ENCODE results near the gene TRAPPC10.
"Not testable (repeated sequence)": the region's sequence is repeated elsewhere in the genome, so short reads cannot be mapped to it uniquely, and the experiment has no call there.

The TRAPPC10 gene

DNA sequence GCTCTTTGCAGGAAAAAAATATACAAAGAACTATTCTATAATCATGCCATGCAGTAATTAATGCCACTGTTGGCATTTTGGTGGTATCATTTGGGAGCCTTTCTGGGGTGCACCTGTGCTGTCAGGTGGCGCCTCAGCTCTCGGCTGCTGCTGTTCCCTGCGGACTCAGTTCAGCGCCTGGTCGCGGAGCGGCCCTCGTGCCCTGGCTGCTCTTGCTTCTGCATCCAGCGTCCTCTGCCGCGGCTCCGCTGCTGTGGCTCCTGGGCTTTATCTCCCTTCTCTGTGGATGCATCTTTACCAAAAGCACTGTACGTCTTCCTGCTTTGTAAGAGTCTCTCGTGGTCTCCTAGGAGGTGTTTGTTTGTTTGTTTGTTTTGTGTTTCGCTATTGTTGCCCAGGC lies 60.0 kb downstream of the TRAPPC10 start:
- no peak for DNase-seq

DNA sequence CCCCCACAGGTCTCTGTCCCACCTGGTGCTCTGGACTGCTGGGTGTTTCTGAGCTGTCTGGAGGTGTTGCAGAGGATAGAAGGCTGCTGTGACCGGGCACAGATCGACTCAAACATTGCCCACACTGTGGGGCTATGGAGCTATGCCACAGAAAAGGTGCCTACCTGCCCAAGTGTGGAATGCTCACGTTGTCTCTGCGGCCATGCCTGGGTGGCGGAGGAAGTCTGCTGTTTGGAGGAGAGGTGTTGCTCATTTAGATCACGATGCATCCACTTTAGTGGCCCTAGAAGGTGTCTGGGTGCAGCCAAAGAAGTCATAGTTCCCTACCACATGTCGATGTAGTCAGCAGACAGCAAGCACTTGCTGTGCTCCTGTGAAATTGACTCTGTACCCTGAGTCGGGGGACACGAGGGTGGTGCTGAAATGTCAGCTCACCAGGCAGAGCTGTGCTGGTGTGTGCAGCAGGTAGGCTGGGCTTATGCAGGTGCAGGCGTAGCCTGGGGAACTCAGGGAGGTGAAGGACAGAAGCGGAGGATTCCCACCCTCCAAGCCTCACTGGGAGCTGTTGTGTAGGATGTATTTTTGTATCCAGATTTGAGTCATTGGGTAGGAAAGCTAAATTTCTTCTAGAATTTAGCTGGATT lies 62.3 kb downstream of the TRAPPC10 start:
- DNase-seq = no peak

DNA sequence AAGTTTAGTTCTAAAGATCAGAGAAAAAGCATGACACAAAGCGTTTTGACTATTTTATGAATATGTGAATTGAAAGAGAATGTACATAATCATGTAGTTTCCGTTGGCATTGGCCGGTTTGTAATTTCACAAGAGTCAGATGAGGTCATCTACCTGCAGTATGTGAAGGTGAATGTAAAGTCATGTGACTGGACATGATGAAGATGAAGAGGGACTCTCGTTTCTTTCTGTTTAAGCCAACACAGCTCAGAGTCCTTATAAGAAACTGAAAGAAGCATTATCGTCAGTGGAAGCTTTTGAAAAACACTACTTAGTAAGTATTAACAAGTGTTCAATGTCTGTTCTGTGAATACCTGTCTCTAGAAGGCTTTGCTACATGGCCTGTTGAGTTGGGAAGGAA lies 64.2 kb downstream of the TRAPPC10 start:
- DNase-seq = no peak

DNA sequence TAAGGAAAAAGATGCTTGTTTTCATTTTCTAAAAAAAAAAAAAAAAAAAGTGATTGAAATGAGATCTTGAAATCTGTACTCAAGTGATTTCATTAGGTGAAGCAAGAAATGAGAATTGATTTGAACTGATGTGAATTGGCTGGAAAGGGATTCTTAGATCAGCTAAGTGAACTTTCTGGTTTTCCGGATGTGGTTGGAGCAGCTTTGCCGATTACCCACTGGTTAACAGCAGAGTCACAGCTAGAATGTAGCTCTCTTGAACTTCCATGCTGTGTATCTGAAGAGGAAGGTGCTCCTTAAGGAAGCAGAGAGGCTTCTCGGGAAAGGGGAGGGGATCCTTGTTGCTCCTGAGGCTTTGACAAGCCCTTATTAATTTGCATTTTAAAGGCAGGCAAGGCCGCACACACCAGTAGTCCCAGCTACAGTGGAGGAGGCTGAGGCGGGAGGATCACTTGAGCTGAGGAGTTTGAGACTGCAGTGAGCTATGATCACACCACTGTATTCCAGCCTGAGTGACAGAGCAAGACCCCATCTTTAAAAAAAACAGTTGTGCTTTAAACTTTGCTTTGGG lies 66.4 kb downstream of the TRAPPC10 start:
- DNase-seq = no peak

DNA sequence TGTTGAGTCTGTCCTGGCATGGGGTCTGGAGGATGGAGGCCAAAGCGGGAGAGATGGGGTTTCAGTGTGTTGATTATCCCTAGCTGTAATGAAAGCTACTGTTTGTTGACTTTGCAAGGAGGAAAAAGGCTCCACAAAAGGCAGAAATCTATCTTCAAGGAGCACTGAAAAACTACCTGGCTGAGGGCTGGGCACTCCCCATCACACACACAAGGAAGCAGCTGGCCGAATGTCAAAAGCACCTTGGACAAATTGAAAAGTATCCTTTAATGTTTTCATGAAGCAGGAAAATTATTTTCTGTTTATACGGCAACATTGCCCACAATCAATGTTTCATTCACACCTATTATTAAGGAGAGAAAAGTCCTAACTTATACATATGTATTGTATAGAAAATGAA lies 67.3 kb downstream of the TRAPPC10 start:
- DNase-seq = no peak

DNA sequence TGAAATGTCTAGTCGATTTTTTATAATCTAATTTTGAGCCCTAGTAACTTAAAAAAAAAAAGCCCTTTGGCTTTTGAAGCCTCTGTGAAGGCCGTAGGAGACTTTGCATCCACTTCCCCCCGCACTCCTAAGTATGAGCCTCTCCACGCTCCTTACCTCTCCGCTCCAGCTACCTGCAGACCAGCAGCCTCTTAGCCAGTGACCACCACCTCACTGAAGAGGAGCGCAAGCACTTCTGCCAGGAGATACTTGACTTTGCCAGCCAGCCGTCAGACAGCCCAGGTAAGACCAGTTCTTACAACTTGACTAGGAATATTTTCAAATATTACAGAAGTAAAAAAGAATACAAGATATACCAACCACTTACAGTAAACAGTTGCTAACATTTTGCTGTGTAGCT lies 67.7 kb downstream of the TRAPPC10 start:
- no peak for DNase-seq

DNA sequence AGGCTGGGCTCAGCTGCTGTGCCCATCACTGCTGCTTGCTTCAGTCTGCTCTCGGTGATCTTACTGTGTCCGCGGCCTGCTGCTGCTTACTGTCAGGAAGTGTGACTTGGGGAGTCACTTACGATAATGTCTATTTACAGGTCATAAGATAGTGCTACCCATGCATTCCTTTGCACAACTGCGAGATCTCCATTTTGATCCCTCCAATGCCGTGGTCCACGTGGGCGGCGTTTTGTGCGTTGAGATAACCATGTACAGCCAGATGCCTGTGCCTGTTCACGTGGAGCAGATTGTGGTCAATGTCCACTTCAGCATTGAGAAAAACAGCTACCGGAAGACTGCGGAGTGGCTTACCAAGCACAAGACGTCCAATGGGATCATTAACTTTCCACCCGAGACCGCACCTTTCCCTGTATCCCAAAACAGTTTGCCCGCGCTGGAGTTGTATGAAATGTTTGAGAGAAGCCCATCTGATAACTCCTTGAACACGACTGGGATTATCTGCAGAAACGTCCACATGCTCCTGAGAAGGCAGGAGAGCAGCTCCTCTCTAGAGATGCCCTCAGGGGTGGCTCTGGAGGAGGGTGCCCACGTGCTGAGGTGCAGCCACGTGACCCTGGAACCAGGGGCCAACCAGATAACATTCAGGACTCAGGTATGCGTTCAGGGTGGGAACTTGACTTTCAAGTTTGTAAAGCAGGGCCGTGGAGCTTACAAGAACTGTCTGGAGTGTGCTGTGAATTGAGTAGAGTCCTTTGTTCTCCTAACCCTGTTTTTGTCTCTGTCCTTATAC lies 70.7 kb downstream of the TRAPPC10 start:
- no peak for DNase-seq

DNA sequence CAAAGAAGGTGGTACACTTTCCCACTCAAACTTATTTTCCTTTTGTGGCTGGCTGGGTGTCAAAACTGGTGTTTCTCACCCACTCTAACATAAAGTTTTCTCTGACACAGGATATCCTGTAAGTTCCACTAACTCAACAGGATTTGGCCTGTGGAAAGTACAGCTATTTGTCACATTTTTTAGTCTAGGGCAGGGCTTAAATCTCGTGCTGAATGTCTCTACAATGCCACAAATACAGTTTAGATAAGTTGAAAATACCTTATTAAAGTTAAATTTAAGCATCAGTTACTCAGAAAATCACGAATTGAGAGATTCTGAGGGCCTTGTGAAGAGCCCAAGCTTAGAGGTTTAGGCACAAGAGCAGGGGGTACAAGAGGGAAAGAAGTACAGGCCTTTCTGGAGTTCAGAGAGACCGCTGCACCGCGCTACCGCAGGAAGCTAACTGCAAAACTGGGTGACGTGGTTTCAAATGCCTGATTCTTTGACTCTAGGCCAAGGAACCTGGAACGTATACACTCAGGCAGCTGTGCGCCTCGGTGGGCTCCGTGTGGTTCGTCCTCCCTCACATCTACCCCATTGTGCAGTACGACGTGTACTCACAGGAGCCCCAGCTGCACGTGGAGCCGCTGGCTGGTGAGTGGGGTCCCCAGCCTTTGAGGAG lies 71.7 kb downstream of the TRAPPC10 start:
- DNase-seq = peak; percentile 64

DNA sequence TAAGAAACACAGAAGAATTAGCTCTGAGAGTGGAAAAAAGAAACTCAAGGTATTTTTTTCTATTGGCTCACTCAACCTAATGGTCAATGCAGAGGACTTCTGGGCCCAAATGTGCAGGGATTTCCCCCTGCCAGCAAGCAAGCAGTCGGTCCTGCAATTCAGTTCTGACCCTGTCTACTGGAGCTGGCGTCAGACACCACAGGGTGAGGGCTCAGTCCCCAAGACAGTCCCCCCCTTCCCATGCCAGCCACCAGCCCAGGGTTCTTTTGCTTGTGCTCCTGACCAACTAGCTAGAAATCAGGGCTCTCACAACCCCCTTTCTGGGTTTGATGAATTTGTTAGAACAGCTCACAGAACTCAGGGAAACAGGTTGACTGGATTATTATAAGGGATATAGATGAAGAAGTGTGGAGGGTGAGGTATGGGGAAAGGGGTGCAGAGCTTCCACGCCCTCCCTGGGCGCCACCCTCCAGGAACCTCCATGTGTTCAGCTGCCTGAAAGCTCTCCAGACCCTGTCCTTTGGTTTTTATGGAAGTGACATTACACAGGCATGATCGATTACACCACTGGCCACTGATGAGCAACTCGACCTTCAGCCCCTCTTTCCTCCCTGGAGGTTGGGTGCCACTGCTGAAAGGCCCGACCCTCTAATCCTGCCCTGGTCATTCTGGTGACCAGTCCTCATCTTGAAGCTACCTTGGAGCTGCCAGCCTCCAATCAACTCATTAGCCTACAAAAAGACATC lies 72.6 kb downstream of the TRAPPC10 start:
- DNase-seq = no peak

DNA sequence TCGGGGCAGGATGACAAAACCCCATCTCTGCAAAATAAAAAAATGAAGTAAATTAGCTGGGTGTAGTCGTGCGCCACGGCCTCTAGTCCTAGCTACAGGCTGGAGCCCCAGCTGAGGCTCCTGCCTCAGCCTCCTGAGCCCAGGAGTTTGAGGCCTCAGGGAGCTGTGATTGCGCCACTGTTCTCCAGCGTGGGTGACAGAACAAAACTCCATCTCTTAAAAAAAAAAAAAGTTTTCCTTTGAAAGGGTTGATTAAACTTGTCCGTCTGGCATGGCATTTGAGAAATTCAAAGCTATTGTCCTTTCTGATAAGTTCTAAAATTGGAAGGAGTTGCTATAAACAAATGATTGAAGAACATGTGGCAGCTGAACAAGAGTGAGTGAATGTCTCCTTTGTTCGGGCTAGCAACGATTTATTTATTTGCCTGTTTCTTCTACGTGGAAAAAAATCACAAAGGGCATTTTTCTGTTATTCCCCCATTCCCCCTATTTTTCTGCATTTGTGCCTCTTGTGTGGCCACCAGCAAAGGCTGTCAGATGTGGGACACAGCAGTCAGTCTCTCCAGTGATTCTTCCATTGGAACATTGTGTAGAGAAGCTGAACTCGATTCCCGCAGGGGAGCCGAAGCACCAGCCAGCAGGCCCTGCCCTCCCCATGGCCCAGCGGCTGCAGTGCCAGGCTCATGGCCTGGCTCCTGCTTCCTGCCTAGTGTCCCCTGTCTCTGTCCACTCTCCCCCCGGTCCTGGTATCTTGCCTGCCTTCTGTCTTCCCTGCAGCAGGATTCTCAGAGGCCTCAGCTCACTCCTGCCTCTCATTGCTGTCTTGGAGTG lies 73.6 kb downstream of the TRAPPC10 start:
- DNase-seq = no peak

DNA sequence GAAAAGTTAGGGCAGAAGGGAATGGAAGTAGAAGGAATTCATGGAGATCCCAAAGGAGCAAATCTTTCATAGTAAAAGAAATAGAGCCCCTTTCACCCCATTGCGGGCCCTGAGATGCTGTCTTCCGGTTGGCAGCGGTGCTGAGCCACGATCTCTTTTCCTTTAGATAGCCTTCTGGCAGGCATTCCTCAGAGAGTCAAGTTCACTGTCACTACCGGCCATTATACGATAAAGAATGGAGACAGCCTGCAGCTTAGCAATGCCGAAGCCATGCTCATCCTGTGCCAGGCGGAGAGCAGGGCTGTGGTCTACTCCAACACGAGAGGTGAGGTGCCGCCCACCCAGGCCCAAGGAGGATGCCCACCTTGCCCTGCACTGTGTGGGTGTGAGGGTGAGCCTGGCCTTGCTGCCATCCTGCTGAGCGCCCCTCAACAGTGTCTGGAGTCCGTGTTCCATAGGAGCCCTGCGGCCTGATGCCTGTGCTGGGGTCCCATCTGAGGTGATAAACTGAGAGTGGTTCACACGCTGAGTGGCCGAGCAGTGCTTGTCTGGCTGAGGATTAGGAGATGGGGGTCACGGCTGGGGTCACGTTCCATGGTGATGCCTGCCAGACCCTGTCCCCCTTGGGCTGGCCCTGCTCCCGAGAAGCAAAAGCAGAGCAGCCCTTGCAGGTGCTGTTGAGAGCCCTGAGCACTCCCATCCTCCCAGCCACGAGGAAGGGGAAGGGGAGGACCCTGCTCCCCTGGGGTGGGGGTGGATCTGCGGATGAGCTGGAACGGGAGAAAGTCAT lies 74.7 kb downstream of the TRAPPC10 start:
- no peak for DNase-seq

DNA sequence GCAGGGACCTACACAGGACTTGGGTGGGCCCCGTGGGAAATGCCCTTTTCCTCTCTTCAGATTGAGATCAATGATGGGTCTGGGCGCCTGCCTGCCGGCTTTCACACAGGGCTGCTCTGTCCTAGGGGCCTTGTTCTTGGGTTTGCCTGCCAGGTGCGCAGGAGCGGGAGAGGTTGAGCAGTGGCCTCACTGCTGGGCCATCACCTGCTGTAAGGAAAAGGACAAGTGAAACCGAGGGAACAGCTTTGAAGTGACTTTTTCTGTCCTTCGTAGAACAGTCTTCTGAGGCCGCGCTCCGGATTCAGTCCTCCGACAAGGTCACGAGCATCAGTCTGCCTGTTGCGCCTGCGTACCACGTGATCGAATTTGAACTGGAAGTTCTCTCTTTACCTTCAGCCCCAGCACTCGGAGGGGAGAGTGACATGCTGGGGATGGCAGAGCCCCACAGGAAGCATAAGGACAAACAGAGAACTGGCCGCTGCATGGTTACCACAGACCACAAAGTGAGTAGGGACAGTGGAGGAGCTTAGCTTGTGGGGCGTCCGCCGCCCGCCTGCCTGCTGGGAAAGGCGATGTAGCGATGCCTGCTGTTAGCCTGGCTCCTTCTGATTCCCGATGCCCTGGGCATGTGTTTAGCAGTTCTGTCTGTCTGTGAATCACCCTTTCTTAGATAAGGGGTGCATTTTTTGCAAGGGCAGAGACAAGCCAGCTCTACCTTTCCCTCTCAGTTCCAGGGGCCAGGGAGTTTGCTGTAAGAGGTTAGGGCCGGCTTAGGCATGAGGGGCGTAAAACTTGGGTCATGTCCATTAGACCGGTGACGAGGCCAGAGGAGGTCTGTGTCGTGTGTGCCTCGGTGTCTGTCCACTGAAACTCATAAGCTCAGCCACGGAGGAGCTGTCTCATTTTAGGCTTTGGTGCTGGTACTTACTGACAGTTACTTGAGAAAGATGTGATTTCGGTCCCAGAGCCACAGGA lies 75.6 kb downstream of the TRAPPC10 start:
- DNase-seq = peak; percentile 38

DNA sequence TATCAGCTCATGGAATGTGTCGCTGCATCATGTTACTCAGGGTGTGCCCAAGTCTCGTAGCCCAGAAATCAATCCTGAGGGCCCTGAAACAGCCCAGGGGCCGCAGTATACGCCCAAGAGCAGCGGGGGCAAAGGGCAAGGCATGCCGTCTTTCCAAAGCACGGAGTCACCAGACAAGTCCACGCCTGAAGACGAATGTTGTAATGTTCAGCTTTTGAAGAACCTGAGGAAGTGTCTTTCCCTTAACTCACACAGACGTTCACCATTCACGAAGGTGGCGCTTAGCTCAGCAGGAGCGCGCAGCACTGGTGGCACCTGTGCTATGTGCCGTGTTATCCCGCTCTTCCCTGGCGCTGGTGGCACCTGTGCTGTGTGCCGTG lies 76.3 kb downstream of the TRAPPC10 start:
- no peak for DNase-seq

DNA sequence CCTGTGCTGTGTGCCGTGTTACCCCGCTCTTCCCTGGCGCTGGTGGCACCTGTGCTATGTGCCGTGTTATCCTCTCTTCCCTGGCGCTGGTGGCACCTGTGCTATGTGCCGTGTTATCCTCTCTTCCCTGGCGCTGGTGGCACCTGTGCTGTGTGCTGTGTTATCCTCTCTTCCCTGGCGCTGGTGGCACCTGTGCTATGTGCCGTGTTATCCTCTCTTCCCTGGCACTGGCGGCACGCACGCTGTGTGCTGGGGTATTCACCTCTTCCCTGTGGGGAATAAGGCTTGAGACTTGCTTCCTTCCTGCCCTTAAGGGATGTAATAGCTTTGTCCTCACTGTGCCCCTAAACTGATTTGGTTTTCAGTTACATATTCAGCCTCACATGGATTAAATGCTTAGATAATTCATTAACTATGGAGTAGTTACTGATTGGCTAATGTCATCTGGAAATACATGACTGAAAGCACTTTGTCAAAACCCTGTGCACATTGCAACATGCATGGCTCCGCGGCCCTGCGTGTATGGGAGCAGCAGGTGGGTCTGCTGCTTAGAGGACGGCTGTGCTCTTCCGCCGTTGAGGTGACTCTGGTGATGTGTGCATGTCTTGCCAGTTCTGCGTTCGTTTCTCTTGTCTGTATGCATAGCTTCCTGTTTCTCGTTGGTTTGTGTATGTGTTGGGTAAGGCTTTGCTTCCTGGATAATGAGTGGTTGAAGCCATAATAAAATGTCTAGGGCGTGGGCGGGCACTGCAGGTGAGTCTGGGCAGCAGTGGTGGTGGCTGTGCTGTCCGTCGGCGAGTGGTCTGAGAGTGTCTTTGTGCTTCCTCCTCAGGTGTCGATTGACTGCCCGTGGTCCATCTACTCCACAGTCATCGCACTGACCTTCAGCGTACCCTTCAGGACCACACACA lies 77.1 kb downstream of the TRAPPC10 start:
- DNase-seq = peak; percentile 66

DNA sequence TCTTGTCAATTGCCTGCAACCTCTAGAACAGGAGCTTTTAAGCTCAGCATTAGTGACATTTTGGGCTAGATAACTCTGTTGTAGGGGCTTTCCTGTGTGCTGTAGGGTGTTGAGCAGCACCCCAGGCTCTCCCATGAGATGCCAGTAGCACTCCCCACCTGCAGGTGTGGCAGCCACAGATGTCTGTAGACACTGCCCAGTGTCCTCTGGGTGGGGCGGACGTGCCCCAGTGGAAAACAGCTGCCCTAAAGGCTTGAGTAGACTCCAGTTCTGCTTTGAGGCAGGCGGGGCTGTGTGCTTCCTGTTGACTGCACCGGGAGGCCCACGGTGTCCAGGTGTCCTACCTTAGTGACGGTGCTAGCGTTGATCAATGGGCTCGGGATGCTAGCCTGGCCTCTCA lies 78.2 kb downstream of the TRAPPC10 start:
- DNase-seq = peak; percentile 56

DNA sequence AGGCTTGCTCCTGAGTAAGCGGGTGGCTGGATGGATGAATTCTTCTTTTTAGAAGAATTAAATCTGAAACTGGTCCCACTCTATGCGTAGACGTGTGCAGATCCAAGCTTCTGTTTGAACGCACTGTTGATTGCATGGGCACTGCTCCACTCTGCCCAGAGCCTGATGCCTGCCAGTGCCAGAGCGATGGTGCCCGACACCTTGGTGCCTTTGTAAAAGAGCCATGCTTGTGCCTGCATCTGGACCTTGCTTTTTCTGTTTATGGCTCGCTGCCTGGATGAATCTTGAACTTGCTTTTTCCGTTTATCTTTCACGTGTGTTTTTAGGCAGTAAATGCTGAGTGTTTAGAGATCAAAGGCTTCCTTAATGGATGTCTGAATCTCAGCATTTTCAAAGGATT lies 80.1 kb downstream of the TRAPPC10 start:
- DNase-seq = no peak

DNA sequence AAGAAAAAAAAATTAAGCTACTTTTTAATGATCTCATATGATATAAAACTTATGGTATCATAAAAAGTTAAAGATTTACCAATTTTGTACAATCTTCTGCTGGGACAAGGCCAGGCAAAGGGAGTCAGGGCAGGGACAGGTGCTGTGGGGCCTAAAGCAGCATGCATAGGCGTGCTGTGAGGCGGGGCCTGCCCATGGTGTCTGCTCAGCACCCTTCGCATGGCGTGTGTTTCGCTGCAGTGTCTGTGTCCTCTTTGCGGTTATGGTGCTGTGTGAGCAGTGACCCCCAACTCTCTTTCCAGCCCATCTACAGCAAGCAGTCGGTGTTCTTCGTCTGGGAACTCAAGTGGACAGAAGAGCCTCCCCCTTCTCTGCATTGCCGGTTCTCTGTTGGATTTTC lies 81.7 kb downstream of the TRAPPC10 start:
- no peak for DNase-seq

DNA sequence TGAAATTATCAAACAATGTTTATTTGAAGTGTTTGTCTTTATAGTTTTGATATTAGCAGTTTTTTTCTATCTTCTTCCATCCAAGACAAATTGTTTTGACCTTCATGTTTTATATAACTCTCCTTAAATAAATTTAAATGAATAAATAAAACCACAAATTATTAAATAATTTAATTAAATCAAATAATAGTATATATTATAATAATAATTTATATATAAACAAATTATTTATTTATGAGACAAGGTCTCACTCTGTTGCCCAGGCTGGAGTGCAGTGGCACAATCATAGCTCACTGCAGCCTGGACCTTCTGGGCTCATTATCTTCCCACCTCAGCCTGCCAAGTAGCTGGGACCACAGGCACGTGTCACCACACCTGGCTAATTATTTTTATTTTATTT lies 82.7 kb downstream of the TRAPPC10 start:
- DNase-seq = no peak

DNA sequence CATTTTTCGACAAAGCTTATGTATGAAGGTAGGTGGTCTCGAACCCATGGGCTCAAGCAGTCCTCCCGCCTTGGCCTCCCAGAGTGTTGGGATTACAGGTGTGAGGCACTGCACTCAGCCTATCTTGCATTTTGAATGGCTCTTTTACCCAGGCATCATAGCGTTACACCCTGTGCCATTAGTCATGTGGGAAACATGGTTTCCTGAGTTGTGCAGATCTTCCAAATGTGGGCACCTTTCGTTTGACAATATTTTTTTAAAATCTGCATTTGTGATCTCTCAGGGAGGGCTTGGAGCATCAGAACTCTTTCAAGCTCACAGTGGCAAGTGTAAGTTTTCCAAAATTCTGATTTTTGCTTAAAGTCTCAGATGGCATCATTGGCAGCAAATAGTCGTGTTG lies 86.4 kb downstream of the TRAPPC10 start:
- DNase-seq = not testable (repeated sequence)

Data from CD4-positive, alpha-beta T cell treated with Interferon gamma for 1 hour (primary cell).